ENCODE results near the gene FMO3.
A peak's percentile ranks its signal among the peaks of the same experiment; 100 is the strongest.

The FMO3 gene

DNA sequence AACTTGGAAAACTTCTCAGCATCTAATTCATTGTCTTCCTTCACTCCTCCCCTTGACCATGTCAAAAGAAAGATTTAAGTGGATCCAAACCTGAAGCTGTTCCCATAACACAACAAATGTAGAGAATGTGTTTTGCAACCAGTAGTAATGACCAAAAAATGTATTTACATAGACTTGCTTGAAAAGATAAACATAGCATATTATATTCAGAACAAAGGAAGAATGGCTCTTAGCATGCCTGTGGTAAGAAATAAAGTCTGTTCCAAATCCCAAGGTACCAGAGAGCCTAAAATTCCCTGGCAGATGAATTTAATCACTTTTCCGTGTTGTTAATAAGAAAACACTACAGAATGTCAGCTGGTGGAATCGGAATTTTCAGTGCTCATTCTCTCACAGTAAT, 36.8 kb downstream of the FMO3 start:
- TF ChIP-seq ZFX (IDR thresholded peaks at IDR 0.05), result no peak
- TF ChIP-seq, protein P1, sequence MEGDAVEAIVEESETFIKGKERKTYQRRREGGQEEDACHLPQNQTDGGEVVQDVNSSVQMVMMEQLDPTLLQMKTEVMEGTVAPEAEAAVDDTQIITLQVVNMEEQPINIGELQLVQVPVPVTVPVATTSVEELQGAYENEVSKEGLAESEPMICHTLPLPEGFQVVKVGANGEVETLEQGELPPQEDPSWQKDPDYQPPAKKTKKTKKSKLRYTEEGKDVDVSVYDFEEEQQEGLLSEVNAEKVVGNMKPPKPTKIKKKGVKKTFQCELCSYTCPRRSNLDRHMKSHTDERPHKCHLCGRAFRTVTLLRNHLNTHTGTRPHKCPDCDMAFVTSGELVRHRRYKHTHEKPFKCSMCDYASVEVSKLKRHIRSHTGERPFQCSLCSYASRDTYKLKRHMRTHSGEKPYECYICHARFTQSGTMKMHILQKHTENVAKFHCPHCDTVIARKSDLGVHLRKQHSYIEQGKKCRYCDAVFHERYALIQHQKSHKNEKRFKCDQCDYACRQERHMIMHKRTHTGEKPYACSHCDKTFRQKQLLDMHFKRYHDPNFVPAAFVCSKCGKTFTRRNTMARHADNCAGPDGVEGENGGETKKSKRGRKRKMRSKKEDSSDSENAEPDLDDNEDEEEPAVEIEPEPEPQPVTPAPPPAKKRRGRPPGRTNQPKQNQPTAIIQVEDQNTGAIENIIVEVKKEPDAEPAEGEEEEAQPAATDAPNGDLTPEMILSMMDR (conservative IDR thresholded peaks at IDR 0.05), result no peak
- no peak overlapping the region for H3K27ac ChIP-seq

GRCh38 chr1:171128463-171128862, 37.8 kb downstream of the FMO3 start:
- H3K27ac ChIP-seq, result peak overlapping the region; percentile 51
- TF ChIP-seq ZFX (IDR thresholded peaks at IDR 0.05), result no peak
- TF ChIP-seq, protein P1 (conservative IDR thresholded peaks at IDR 0.05), result no peak

GRCh38 chr1:171134204-171134923, 43.7 kb downstream of the FMO3 start:
- TF ChIP-seq, protein P1 (conservative IDR thresholded peaks at IDR 0.05), result no peak
- TF ChIP-seq ZFX (IDR thresholded peaks at IDR 0.05), result no peak
- H3K27ac ChIP-seq, result no peak overlapping the region

- TF ChIP-seq, protein P1 (conservative IDR thresholded peaks at IDR 0.05), result no peak
- TF ChIP-seq ZFX (IDR thresholded peaks at IDR 0.05), result no peak
- H3K27ac ChIP-seq, result no peak overlapping the region
Measured at GRCh38 chr1:171137580-171137979, 46.9 kb downstream of the FMO3 start.

GRCh38 chr1:171138980-171139379, 48.3 kb downstream of the FMO3 start:
- no peak overlapping the region for H3K27ac ChIP-seq
- TF ChIP-seq, protein P1 (conservative IDR thresholded peaks at IDR 0.05), result no peak
- no peak for TF ChIP-seq ZFX (IDR thresholded peaks at IDR 0.05)

DNA sequence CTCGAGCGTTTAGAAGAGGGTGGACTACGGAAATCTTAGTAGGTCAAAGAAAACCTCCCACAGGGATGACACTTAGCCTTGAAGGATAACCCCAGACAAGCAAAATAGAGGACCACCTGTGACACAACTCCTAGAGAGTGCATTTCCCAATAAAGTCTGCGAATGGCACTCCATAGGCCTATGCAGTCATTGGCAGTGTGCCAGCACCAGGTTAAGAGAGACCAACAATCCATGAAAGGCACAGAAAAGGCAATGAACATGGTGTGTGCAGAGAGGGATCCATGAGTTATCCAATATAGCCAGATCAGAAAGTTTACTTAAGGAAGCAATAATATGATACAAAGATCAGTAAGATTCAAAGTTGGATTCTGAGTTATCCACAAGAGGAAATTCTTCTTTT, 49.2 kb downstream of the FMO3 start:
- TF ChIP-seq, protein P1 (conservative IDR thresholded peaks at IDR 0.05), result no peak
- no peak for TF ChIP-seq ZFX (IDR thresholded peaks at IDR 0.05)
- no peak overlapping the region for H3K27ac ChIP-seq

- TF ChIP-seq, protein P1 (conservative IDR thresholded peaks at IDR 0.05), result no peak
- no peak for TF ChIP-seq ZFX (IDR thresholded peaks at IDR 0.05)
- peak overlapping the region; percentile 32; the same call in 1 of the 2 replicates for H3K27ac ChIP-seq
Measured at GRCh38 chr1:171140401-171140800, 49.7 kb downstream of the FMO3 start.

All from C4-2B (cell line).